HG02885 (cell line): Measurements from ENCODE around the gene FBXO40.

Experiments used
- ATAC-seq: cut with Tn5 transposase; IDR thresholded peaks from one replicate; pipeline ENCODE4 v1.9.1; 2021; ENCODE audit warnings: mild to moderate bottlenecking; ENCODE audit not compliant: unreplicated experiment, poor library complexity

Gene FBXO40

DNA sequence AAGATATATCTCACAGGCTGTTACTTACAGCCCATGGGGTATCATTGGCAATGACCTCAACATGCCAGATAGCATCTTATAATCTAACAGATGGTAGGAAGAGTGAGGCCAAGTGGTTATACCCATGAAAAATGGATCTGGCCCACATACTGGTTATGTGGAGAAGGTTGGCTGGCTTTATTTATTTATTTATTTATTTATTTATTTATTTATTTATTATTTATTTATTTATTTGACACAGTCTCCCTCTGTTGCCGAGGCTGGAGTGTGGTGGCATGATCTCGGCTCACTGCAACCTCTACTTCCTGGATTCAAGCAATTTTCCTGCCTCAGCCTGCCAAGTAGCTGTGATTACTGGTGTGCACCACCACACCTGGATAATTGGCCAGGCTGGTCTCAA lies 11.6 kb downstream of the FBXO40 start:
- ATAC-seq = no peak

DNA sequence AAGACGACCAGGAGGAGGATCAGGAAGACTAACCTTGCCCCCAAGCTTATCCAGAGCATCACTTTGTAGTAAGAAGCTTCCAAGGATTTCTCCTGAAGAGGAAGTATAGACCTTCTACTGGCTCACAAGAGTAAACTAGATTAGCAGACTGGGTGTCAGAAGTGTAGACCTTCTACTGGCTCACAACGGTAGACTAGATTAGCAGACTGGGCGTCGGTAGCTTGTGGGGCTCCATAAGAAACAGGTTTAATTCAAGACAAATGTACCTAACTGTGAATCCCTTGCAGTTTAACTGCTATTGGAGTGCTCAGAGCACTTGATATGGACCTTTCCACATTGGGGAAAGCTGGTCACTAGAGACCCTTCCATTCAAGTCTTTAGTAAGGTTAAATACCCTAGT lies 12.9 kb downstream of the FBXO40 start:
- no peak for ATAC-seq

DNA sequence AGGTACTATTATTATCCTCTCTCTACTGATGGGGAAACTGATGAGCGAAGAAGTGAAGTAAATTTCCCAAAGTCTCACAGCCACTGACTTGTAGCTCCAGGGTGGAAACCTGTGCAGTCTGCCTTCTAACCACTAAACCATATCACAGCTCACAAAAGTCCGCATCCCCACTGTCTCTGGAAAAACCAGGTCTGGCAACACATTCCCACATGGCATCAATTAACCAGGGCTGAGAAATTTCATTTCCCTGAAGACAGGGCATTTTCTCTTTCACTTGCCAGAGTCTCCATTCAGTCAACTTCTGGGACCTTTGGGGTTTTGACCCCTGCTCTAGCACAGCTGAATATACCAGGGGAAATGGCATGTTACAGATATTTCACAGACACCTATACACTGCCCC lies 26.5 kb downstream of the FBXO40 start:
- ATAC-seq = no peak

DNA sequence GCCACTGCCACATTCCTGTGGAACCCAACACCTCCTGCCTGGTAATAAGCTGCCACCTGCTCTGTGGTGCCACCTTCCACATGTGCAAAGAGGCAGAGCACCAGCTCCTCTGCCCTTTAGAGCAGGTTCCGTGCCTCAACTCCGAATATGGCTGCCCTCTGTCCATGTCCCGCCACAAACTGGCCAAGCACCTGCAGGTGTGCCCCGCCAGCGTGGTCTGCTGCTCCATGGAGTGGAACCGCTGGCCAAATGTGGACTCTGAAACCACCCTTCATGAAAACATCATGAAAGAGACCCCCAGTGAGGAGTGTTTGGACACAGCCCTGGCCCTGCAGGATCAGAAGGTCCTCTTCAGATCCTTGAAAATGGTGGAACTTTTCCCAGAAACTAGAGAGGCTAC lies 28.3 kb downstream of the FBXO40 start:
- ATAC-seq = no peak

DNA sequence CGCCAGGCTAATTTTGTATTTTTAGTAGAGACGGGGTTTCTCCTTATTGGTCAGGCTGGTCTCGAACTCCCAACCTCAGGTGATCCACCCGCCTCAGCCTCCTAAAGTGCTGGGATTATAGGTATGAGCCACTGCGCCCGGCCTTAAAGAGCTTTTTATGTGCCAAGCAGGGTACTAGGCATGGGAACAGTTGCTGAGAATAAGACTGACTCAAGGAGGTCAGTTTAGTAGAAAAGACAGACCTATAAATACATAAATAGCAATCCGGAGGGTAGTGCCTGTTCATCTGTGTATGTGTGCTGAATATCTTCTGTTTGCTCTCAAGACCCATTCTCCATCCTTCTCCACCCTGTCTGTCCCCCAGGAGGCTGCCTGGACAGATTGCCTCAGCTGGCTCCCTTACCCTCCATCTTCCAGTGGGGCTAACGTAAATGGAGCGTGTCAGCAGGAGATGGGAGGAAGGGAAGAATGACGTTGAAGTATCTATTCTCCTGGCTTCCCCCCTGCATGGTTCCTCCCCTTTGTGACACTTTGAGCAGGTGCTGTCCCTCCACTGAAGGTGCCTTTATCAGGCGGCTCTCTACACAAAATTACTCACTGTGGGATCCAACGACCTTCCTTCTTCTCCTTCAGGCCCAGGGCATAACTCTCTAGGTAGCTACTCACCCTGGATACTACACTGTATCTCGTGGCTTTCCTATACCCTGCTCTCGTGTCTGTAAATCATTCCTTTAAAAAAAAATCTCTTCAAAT lies 31.1 kb downstream of the FBXO40 start:
- ATAC-seq = no peak

DNA sequence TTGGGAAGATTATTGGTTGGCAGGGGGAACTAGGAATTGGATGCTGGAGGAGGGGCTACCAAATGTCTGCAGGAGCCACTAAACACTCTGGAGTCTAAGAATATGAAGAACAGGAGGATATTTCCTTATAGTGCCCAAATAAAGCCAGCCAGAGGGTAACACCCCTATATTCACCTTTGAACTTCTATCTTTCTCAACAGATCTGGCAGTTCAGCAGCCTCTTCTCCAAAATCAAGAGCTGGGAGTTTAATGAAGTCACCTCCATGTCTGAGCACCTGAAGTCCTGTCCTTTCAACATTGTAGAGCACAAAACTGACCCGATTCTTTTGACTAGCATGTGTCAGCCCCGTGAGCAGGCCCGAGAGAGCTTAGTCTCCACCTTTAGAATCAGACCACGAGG lies 33.3 kb downstream of the FBXO40 start:
- ATAC-seq = no peak

DNA sequence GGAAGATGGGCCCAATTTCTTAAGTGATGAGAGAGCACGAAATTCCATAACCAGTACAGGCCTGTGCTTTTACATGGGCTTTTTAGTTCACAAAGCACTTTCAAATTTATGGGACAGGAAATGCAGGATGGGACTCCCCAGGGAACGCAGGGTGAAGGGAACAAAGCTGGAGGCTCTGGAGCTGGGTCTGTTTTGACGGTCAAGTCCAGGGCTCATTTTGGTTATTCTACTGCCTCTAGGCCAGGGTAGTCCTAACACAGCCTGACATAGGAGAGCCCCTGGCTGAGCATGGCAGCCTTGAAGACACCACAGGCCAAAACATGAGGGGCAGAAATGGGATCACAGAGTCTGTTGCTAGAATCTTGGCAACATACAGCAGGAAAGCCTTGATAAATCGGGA lies 34.0 kb downstream of the FBXO40 start:
- no peak for ATAC-seq

DNA sequence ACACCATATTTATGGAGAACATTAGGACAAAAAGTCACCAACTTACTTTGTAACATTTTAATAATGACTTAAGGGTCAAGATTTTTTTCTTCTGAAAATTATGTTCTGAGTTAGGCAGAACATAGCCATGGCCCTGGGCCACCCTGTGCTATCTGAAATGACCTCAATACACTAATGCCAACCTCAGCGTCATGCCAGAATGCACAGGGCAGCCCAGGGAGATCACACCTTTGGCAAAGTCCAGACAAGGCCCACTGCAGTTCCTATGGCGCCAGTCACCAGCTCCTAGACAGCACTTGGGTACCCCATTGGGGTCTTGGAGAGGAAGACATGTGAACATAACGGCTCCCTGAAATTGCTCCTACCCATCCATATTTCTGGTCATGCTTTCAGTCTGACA lies 34.4 kb downstream of the FBXO40 start:
- no peak for ATAC-seq

DNA sequence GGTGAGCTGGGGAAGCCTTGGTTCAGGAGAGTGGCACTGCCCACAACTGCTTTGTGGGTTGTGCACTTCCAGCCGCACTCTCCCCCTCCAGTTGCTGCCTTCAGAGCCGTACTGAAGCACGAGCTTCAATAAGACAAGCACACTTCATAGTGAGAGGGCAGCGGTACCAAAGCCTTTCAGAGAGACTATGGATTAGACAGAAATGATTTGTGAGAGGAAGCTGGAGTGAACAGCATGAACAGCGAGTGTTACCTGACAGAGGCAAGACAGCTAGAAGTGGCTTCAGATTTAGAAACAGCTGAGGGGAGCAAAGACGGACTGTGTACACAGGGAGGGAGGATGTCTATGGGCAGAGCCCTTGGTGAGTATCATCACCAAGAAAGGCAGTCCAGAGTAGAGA lies 36.4 kb downstream of the FBXO40 start:
- no peak for ATAC-seq

DNA sequence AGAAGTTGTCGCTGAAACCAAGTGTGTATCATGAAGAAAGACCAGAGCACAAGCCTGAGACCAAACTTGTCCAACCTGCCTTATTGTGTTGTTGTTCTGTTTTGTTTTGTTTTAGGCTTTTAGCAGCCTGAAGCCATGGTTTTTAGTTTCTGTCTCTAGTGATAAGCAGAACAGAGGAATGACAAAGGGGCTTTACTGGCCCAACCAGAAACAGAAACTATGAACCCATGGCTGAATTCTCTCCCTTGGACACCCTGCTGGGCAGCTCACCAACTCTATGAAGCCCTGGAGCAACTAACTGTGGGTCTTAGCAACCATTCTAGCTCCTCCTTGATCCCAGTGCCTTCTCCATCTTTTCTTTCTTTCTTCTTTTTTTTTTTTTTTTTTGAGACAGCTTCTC lies 37.2 kb downstream of the FBXO40 start:
- no peak for ATAC-seq

DNA sequence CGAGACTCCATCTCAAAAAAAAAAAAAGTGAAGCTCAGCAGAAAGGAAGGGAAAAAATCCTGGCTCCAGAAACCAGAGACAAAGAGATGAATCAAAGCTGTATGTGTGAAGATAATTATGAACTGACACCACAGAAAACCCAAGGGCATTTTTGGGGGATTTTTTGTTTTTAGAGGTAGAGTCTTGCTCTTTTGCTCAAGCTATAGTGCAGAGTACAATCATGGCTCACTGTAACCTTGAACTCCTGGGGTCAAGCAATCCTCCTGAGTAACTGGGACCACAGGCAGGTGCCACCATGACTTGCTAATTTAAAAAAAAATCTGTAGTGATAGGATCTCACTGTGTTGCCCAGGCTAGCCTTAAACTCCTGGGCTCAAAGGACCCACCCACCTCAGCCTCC lies 44.7 kb downstream of the FBXO40 start:
- no peak for ATAC-seq

DNA sequence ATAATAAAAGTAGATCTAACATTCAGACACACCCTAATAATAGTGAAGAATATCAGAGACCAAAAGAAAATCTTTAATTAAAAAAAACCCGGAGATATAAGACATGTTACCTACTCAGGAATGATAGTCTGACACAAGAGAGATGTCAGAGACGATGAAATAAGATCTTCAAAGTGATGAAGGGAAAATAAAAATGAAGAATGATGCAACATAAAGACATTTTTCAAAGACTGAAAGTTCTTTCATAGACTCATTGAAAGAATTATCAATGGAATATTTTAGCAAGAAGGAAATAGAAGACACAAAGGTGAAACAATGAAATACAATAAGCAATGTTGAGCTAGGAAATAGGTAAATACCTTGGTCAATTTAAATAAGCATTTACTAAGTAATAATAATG lies 47.9 kb downstream of the FBXO40 start:
- no peak for ATAC-seq

DNA sequence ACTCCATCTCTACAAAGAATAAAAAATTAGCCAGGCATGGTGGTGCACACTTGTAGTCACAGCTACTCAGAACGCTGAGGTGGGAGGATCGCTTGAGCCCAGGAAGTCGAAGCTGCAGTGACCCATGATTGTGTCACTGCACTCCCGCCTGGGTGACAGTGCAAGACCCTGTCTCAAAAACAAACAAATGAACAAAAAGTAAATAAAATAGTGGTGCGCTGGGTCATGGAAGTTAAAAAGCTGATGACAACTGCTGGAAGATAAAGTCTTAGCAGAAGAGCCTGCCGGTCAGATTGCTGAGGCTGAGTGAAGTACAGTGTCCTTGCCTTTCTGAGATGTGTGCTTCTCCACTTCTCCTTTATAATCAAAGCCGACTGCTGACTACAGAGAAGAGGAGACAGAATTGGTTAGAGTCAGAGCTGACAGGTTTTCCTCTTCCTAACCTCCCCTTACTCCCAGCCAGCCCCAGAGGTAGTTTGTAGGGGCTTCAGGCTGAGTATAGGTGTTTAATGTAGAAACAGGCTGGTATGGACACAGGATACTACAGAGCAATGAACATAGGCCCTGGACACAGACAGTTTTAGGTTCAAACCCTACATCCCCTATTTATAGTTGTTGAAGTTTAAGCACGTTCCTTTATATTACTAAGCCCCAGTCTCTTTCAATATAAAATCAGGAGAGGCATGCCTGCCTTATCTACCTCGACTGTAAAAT lies 49.6 kb downstream of the FBXO40 start:
- ATAC-seq = no peak

DNA sequence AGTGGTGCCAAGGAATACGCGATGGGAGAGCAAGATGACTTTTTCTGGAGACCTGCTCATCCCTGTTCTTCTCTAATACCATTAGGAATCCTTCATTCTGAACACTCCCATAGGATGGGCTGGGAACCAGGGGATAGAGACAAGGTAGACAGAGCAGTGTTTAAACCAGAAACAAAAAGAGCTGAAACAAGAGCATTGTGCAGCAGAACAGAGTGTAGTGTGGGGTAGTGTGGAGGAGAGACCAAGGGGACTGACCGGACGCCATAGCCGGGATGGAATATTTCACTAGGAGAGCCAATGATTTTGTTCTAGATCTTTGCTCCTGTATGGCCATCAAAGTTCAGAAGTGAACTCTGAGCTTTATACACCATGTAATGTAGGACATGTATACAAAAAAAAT lies 51.9 kb downstream of the FBXO40 start:
- ATAC-seq = no peak

DNA sequence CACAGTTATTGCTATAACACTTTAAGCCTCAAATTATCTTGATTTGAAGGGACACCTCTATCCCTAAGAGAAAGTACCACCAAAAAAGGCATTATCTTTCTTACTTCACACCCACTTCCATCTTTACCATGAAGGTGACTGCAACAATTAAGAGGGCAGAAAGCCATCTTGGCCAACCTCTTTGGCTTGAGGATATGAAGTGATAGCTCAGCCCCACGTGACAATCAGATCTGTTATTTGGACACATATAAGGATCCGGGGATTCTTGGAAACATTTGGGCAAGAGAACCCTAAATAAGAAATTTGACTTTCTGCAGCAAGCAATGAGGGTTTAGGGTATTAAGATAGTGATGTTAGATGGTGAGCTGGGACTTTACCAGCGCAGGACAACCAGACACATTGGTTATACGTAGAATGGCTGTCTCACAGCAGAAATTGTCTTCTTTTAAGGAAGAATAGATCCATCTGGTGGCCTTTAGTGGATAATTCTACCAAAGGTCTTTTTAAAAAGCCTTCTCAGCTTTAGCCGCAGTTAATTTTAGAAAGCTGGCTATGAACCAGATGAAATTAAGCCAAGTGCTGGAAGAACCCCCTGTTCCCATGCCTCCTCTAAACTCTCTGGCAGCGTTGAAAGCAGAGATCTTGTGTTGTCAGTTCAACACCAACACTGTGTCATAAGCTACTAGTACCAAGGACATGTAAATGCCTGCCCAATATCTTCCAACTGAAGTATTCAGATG lies 55.2 kb downstream of the FBXO40 start:
- ATAC-seq = no peak

DNA sequence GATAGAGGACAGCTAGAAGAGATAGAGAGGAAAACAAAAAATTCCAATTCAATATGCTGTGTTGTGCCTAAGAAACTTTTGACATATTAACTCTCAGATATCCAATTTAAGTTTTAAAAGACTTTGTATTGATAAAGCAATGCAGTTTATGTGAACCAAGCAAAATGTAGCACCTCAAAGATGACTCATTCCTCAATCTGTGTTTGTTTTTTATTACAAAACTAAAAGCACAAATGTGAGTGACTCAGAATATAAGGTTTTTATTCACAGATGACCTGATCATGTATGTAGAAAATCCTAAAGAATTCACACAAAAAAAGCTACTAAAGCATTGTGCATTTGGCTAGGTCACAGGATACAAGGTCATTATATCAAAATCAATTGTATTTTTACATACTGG lies 56.5 kb downstream of the FBXO40 start:
- no peak for ATAC-seq

DNA sequence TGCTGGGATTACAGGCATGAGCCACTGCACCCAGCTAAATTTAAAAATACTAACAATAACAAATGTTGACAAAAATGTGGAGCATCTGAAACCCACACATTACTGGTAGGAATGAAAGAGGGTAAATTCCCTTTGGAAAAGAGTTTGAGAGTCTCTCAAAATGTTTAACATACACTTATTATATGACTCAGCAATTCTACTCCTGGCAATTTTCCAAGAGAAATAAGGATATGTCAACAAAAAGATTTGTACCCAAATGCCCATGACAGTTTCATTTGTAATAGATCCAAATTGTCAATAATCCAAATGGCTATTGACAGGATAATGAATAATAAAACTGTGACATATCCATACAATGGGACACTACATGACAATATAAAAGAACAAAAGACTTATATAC lies 58.5 kb downstream of the FBXO40 start:
- no peak for ATAC-seq

DNA sequence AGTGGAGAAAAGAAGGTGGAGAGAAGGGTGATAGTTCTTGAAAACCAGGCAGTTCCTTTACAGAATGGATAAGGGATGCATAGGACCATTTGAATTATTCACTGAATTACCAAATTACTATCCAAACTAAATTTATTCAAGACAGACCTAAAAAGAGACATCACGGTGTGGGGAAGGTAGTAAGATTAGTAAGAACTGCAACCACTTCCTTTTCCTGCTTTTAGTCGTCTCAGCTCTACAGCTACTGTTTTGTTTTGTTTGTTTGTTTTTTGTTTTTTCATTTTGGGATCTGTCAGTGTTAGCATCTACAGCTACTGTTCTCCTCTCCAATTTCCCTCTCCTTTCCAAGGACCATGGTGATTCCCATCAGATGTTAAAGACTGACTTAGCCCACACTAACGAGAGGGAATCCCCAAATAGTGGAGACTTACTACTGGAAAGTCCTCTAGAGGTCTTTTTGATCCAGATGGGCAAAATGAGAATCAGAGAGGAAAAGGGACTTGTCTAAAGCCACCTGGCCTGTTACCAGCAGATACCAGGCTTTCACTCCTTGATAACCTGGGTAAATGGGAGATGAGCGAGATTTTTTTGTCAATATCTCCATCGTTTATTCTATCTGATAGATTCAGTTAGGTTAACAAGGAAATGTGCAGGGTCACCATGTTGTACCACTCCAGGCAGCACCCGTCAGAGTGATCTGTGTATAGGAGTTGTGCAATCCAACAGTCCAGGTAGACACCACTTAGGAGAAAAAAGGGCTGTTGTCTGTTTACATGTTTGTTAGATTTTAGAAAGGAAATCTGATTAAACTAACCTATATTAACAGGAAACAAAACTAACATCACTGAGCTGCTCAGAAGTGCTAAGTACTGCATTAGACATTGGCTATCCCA lies 61.6 kb downstream of the FBXO40 start:
- ATAC-seq = peak; percentile 89

DNA sequence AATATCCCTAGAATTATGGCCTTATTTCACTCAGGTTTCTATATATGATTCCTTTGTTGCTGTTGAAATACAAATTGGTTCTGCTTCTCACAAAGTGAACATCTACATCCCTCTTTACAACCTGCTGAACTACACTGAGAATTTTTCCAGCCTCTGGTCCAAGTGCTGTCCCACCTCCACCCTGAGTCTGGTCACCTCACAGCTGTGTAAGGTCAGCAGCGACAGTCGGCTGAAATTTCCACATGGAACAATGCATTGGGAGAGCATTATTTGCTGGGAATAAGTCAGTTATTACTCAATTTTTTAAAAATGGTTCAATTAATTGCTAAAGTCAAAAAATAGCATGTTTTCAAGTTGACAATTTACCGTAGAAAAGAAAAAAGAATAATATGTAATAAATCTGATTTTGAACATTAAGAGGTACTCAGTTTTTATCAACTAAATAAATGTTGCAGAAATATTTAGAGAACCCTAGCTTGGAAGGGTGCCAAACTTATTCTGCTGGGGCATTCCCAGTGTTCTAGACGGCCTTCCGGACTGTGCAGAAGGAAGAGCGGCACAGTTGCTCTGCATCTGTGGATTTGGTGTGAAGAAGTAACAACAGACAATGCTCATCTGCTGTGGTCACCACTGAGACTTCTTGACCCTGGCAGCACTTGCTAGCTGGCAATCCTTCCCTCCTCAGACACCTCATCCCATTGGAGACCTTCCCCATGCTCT lies 65.7 kb downstream of the FBXO40 start:
- ATAC-seq = no peak

DNA sequence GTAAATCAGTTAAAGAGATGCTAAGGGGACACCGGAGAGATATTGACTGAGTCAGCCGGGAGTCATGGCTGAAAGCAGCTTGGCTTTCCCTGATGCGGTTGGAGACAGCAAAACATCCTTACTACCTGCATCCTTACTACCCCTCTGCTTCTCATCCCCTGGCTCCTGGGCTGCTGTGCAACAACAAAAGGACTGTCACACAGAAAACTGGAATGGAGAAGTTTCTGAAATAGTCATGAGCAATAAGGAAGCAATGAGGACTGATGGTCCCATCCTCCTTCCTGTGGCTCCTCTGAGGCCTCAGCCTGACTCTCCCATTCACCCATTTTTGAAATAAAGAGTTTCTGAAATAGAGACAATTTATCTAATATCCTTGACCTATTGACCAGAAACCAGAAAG lies 66.4 kb downstream of the FBXO40 start:
- no peak for ATAC-seq
